Measurements from ENCODE around the gene CENPP. TPM values are rescaled to one million over a fixed set of nuclear protein-coding genes. Genes with fewer than 3 reads are reported as not detected.

CENPP gene
- total RNA-seq, 3 donors from 2014 or later (not counting 1 experiment from before 2014, with no cell fraction given), result 10.3 to 14.5 (median 12.1) TPM

- no peaks in the 10 kb centered on the region for H3K4me1 ChIP-seq (ENCODE audit: control insufficient read depth, insufficient read depth, low read length)
- H3K4me1 Mint-ChIP-seq, result no peaks in the 10 kb centered on the region
- no peaks in the 10 kb centered on the region for H3K36me3 Mint-ChIP-seq
- H3K4me3 Mint-ChIP-seq, result no peak overlapping the region
- H3K27ac ChIP-seq (ENCODE audit: low read length), result no peak overlapping the region
- H3K9me3 ChIP-seq (ENCODE audit: control insufficient read depth, insufficient read depth, low read length), result no peaks in the 10 kb centered on the region
- intact Hi-C loops (cut with micrococcal nuclease), result no loop called here
- H3K27me3 Mint-ChIP-seq (ENCODE audit: low read depth in 2 of 2), result no peaks in the 10 kb centered on the region
- ATAC-seq, result no peak
- peaks cover 58% of the 10 kb centered on the region for H3K36me3 ChIP-seq (ENCODE audit: control insufficient read depth, insufficient read depth, low read length)
- TF ChIP-seq CTCF (IDR thresholded peaks at IDR 0.05), result no peak
- DNase-seq, result no peak
- H3K27ac Mint-ChIP-seq, result no peak overlapping the region
- H3K27me3 ChIP-seq (ENCODE audit: control insufficient read depth, insufficient read depth, low read length), result no peaks in the 10 kb centered on the region
- 93% methylated on average over 11 of the region's 11 CpGs for WGBS (ENCODE audit: insufficient coverage)
- no peak overlapping the region for H3K4me3 ChIP-seq (ENCODE audit: low read length)
- H3K9me3 Mint-ChIP-seq, result no peaks in the 10 kb centered on the region
These were observed 290.9 kb downstream of the CENPP start for GRCh38 chr9:92616655-92617111.

GRCh38 chr9:92617195-92617813 lies 291.6 kb downstream of the CENPP start:
- no peaks in the 10 kb centered on the region for H3K36me3 Mint-ChIP-seq
- no peak for TF ChIP-seq CTCF (IDR thresholded peaks at IDR 0.05)
- no peaks in the 10 kb centered on the region for H3K9me3 ChIP-seq (ENCODE audit: control insufficient read depth, insufficient read depth, low read length)
- no peaks in the 10 kb centered on the region for H3K27me3 ChIP-seq (ENCODE audit: control insufficient read depth, insufficient read depth, low read length)
- intact Hi-C loops (cut with micrococcal nuclease), result no loop called here
- no peaks in the 10 kb centered on the region for H3K27me3 Mint-ChIP-seq (ENCODE audit: low read depth in 2 of 2)
- H3K27ac ChIP-seq (ENCODE audit: low read length), result no peak overlapping the region
- H3K27ac Mint-ChIP-seq, result no peak overlapping the region
- no peak for DNase-seq
- 96% methylated on average over 11 of the region's 11 CpGs for WGBS (ENCODE audit: insufficient coverage)
- H3K36me3 ChIP-seq (ENCODE audit: control insufficient read depth, insufficient read depth, low read length), result peaks cover 52% of the 10 kb centered on the region
- H3K9me3 Mint-ChIP-seq, result no peaks in the 10 kb centered on the region
- H3K4me1 Mint-ChIP-seq, result no peaks in the 10 kb centered on the region
- no peaks in the 10 kb centered on the region for H3K4me1 ChIP-seq (ENCODE audit: control insufficient read depth, insufficient read depth, low read length)
- ATAC-seq, result no peak
- no peak overlapping the region for H3K4me3 Mint-ChIP-seq
- H3K4me3 ChIP-seq (ENCODE audit: low read length), result no peak overlapping the region

- no peak for TF ChIP-seq CTCF (IDR thresholded peaks at IDR 0.05)
- no peaks in the 10 kb centered on the region for H3K9me3 Mint-ChIP-seq
- Histone ChIP-seq H3K27ac (ENCODE audit: low read length) (no peak overlapping the region), H3K27me3 (ENCODE audit: control insufficient read depth, insufficient read depth, low read length) (no peaks in the 10 kb centered on the region), H3K36me3 (ENCODE audit: control insufficient read depth, insufficient read depth, low read length) (peaks cover 49% of the 10 kb centered on the region), H3K4me1 (ENCODE audit: control insufficient read depth, insufficient read depth, low read length) (no peaks in the 10 kb centered on the region), H3K9me3 (ENCODE audit: control insufficient read depth, insufficient read depth, low read length) (no peaks in the 10 kb centered on the region), H3K4me3 (ENCODE audit: low read length) (no peak overlapping the region)
- H3K27me3 Mint-ChIP-seq (ENCODE audit: low read depth in 2 of 2), result no peaks in the 10 kb centered on the region
- ATAC-seq, result no peak
- DNase-seq, result no peak
- H3K27ac Mint-ChIP-seq, result no peak overlapping the region
- intact Hi-C loops (cut with micrococcal nuclease), result no loop called here
- WGBS (ENCODE audit: insufficient coverage), result 93% methylated on average over 11 of the region's 11 CpGs
- H3K36me3 Mint-ChIP-seq, result no peaks in the 10 kb centered on the region
- no peaks in the 10 kb centered on the region for H3K4me1 Mint-ChIP-seq
- no peak overlapping the region for H3K4me3 Mint-ChIP-seq
These were observed 292.3 kb downstream of the CENPP start for GRCh38 chr9:92617951-92618510.

Data from natural killer cell (primary cell).